Natural killer cell (primary cell): ENCODE measurements around the gene JAKMIP1. TPM values are rescaled to one million over a fixed set of nuclear protein-coding genes. Genes with fewer than 3 reads are reported as not detected.

Experiments used
- ATAC-seq, 3 donors: fragments of 150-1000 bp in 2 of 3; fragments of 200-7000 bp in 1 of 3; cut with Tn5 transposase; 1 replicate in 1 of 3; 2 replicates in 2 of 3; pipeline ENCODE4 v1.10.0; 2021; ENCODE audit warnings: mild to moderate bottlenecking in 2 of 3, moderate library complexity in 2 of 3
- DNase-seq, 2 donors: peaks; one replicate each; pipeline versions ENCODE4 v3.0.0 to v3.0.0-alpha.2; 2013 to 2021; ENCODE audit warnings: mixed read lengths in 1 of 2
- H3K27ac ChIP-seq: one replicate; pipeline ENCODE4 v1.5.1; 2013; ENCODE audit warnings: mild to moderate bottlenecking, low read length
- H3K27me3 ChIP-seq: one replicate; pipeline ENCODE4 v1.6.1; 2013; ENCODE audit warnings: low read length; ENCODE audit not compliant: control insufficient read depth, insufficient read depth
- H3K36me3 ChIP-seq: one replicate; pipeline ENCODE4 v1.6.1; 2013; ENCODE audit warnings: low read length; ENCODE audit not compliant: control insufficient read depth, insufficient read depth
- H3K4me1 ChIP-seq: one replicate; pipeline ENCODE4 v1.6.1; 2013; ENCODE audit warnings: low read length; ENCODE audit not compliant: control insufficient read depth, insufficient read depth
- H3K4me3 ChIP-seq: one replicate; pipeline ENCODE4 v1.5.1; 2013; ENCODE audit warnings: low read length
- H3K9me3 ChIP-seq: one replicate; pipeline ENCODE4 v1.6.1; 2013; ENCODE audit warnings: low read length; ENCODE audit not compliant: control insufficient read depth, insufficient read depth
- H3K27ac Mint-ChIP-seq, 2 donors: one replicate each; pipeline ENCODE4 v1.8.0; 2022; ENCODE audit warnings: mild to moderate bottlenecking in 2 of 2, mixed read lengths in 2 of 2, moderate library complexity in 1 of 2
- H3K27me3 Mint-ChIP-seq, 2 donors: one replicate each; pipeline ENCODE4 v1.8.0; 2022; ENCODE audit warnings: low read depth in 2 of 2, mixed read lengths in 2 of 2
- H3K36me3 Mint-ChIP-seq: one replicate; pipeline ENCODE4 v1.8.0; 2022; ENCODE audit warnings: mixed read lengths
- H3K4me1 Mint-ChIP-seq, 2 donors: one replicate each; pipeline ENCODE4 v1.8.0; 2022; ENCODE audit warnings: mixed read lengths in 2 of 2
- H3K4me3 Mint-ChIP-seq: one replicate; pipeline ENCODE4 v1.8.0; 2022; ENCODE audit warnings: mild to moderate bottlenecking, moderate library complexity, mixed read lengths
- H3K9me3 Mint-ChIP-seq, 2 donors: one replicate each; pipeline ENCODE4 v1.8.0; 2022; ENCODE audit warnings: mixed read lengths in 2 of 2
- CTCF ChIP-seq: fragments of 200-600 bp; IDR thresholded peaks from one replicate; pipeline ENCODE4 v1.8.0; 2022; ENCODE audit warnings: antibody characterized with exemption
- WGBS: methylation state at CpG from one replicate; pipeline ENCODE4 v1.1.7; 2013; ENCODE audit warnings: missing lambda C conversion rate; ENCODE audit not compliant: insufficient coverage; 5-methylcytosine and 5-hydroxymethylcytosine counted together
- intact Hi-C: fragments of 100-400 bp; cut with micrococcal nuclease; formaldehyde crosslinking; loops from one replicate; pipeline ENCODE4 v1.14.2; 2022
- total RNA-seq, 4 donors: library from RNA; stranded (reverse); fragments of 120-200 nt in 1 of 4; gene quantifications; one replicate each; pipeline versions ENCODE4 v1.2.3 to v1.2.4, GENCODE V29; 2013 to 2022

The JAKMIP1 gene
- total RNA-seq, 3 donors from 2014 or later (not counting 1 experiment from before 2014, with no cell fraction given): 8.8 to 21.8 (median 16.4) TPM

GRCh38 chr4:6095897-6096296 is 104.5 kb downstream of the JAKMIP1 start:
- H3K4me1 ChIP-seq: peaks cover 13% of the 10 kb centered on the region
- DNase-seq: no peak
- WGBS: 96% methylated on average over 5 of the region's 6 CpGs
- ATAC-seq: no peak
- H3K4me3 ChIP-seq: no peak overlapping the region
- no peak overlapping the region for H3K27ac ChIP-seq
- no peaks in the 10 kb centered on the region for H3K27me3 ChIP-seq
- H3K9me3 ChIP-seq: no peaks in the 10 kb centered on the region
- peaks cover 0 to 2% of the 10 kb centered on the region in 2 donors for H3K27me3 Mint-ChIP-seq
- H3K4me3 Mint-ChIP-seq: no peak overlapping the region
- H3K9me3 Mint-ChIP-seq: no peaks in the 10 kb centered on the region
- intact Hi-C loops: no loop called here
- H3K27ac Mint-ChIP-seq: no peak overlapping the region
- H3K36me3 ChIP-seq: no peaks in the 10 kb centered on the region
- no peak for TF ChIP-seq CTCF
- peaks cover 5 to 22% of the 10 kb centered on the region in 2 donors for H3K4me1 Mint-ChIP-seq
- no peaks in the 10 kb centered on the region for H3K36me3 Mint-ChIP-seq

GRCh38 chr4:6095023-6095752 is 105.2 kb downstream of the JAKMIP1 start:
- H3K36me3 Mint-ChIP-seq: no peaks in the 10 kb centered on the region
- peak overlapping the region in 1 of 2 donors; percentile 35 for H3K27ac Mint-ChIP-seq
- ATAC-seq (no peak), DNase-seq (no peak)
- H3K4me1 Mint-ChIP-seq: peaks cover 5 to 28% of the 10 kb centered on the region in 2 donors
- no peak for TF ChIP-seq CTCF
- H3K4me1 ChIP-seq: peaks cover 13% of the 10 kb centered on the region
- WGBS: 25% methylated on average over 8 of the region's 8 CpGs
- intact Hi-C loops: no loop called here
- H3K36me3 ChIP-seq: no peaks in the 10 kb centered on the region
- H3K27me3 ChIP-seq: no peaks in the 10 kb centered on the region
- no peak overlapping the region for H3K4me3 Mint-ChIP-seq
- peaks cover 0 to 2% of the 10 kb centered on the region in 2 donors for H3K27me3 Mint-ChIP-seq
- H3K4me3 ChIP-seq: no peak overlapping the region
- no peaks in the 10 kb centered on the region for H3K9me3 Mint-ChIP-seq
- no peak overlapping the region for H3K27ac ChIP-seq
- no peaks in the 10 kb centered on the region for H3K9me3 ChIP-seq

- Mint-ChIP-seq H3K4me3 (no peak overlapping the region), H3K9me3 (no peaks in the 10 kb centered on the region), H3K36me3 (no peaks in the 10 kb centered on the region), H3K4me1 (peaks cover 5 to 28% of the 10 kb centered on the region in 2 donors), H3K27me3 (peaks cover 0 to 2% of the 10 kb centered on the region in 2 donors), H3K27ac (no peak overlapping the region)
- peaks cover 13% of the 10 kb centered on the region for H3K4me1 ChIP-seq
- intact Hi-C loops: no loop called here
- 85% methylated on average over 6 of the region's 6 CpGs for WGBS
- no peak overlapping the region for H3K4me3 ChIP-seq
- no peaks in the 10 kb centered on the region for H3K27me3 ChIP-seq
- no peak for DNase-seq
- ATAC-seq: no peak
- H3K27ac ChIP-seq: no peak overlapping the region
- no peaks in the 10 kb centered on the region for H3K9me3 ChIP-seq
- TF ChIP-seq CTCF: no peak
- H3K36me3 ChIP-seq: no peaks in the 10 kb centered on the region
Measured at GRCh38 chr4:6093671-6094070, 106.7 kb downstream of the JAKMIP1 start.

GRCh38 chr4:6092971-6093370 is 107.4 kb downstream of the JAKMIP1 start:
- H3K9me3 Mint-ChIP-seq: no peaks in the 10 kb centered on the region
- Histone ChIP-seq H3K27me3 (no peaks in the 10 kb centered on the region), H3K4me1 (peaks cover 13% of the 10 kb centered on the region), H3K9me3 (no peaks in the 10 kb centered on the region), H3K36me3 (no peaks in the 10 kb centered on the region), H3K4me3 (no peak overlapping the region), H3K27ac (no peak overlapping the region)
- intact Hi-C loops: no loop called here
- TF ChIP-seq CTCF: no peak
- H3K4me3 Mint-ChIP-seq: no peak overlapping the region
- DNase-seq: no peak
- H3K4me1 Mint-ChIP-seq: peaks cover 5 to 28% of the 10 kb centered on the region in 2 donors
- 87% methylated on average over 3 of the region's 3 CpGs for WGBS
- H3K27me3 Mint-ChIP-seq: peaks cover 0 to 2% of the 10 kb centered on the region in 2 donors
- ATAC-seq: no peak
- no peaks in the 10 kb centered on the region for H3K36me3 Mint-ChIP-seq
- no peak overlapping the region for H3K27ac Mint-ChIP-seq
